SK-N-SH treated with all-trans-retinoic acid at 6 μM for 48 hours (cell line): Measurements from ENCODE around the gene TCAF1.

Source experiments
- ARNTL ChIP-seq: fragments of 450-650 bp; formaldehyde crosslinking; IDR thresholded peaks from 2 replicates; pipeline ENCODE4 v1.5.0; 2020; ENCODE audit warnings: low read depth, mild to moderate bottlenecking, moderate library complexity, borderline replicate concordance
- ESRRG ChIP-seq: fragments of 250-450 bp; sonication (Bioruptor Pico); IDR thresholded peaks from 2 replicates; pipeline ENCODE4 v1.6.1; 2021; ENCODE audit warnings: mild to moderate bottlenecking
- ISL1 ChIP-seq: fragments of 250-450 bp; sonication (Bioruptor Pico); IDR thresholded peaks from 2 replicates; pipeline ENCODE4 v2.1.2; 2022; ENCODE audit warnings: mild to moderate bottlenecking, moderate library complexity
- PATZ1 ChIP-seq: fragments of 250-450 bp; sonication (Bioruptor Pico); IDR thresholded peaks from 2 replicates; pipeline ENCODE4 v1.8.0; 2020; ENCODE audit warnings: mild to moderate bottlenecking, moderate library complexity, borderline replicate concordance
- POU6F1 ChIP-seq: fragments of 250-450 bp; sonication (Bioruptor Pico); IDR thresholded peaks from 2 replicates; pipeline ENCODE4 v1.8.0; 2021; ENCODE audit warnings: low read depth, mild to moderate bottlenecking, moderate library complexity, borderline replicate concordance
- PPARA ChIP-seq: fragments of 250-450 bp; sonication (Bioruptor Pico); IDR thresholded peaks from 2 replicates; pipeline ENCODE4 v1.5.0; 2020; ENCODE audit warnings: mild to moderate bottlenecking, borderline replicate concordance
- RARB ChIP-seq: fragments of 250-450 bp; sonication (Bioruptor Pico); IDR thresholded peaks from 2 replicates; pipeline ENCODE4 v1.8.0; 2021; ENCODE audit warnings: mild to moderate bottlenecking, moderate library complexity
- TCF4 ChIP-seq: fragments of 250-450 bp; sonication (Bioruptor Pico); IDR thresholded peaks from 2 replicates; pipeline ENCODE4 v1.8.0; 2021; ENCODE audit warnings: mild to moderate bottlenecking, moderate library complexity, borderline replicate concordance
- TSHZ2 ChIP-seq: fragments of 250-450 bp; sonication (Bioruptor Pico); IDR thresholded peaks from 2 replicates; pipeline ENCODE4 v1.5.0; 2020; ENCODE audit warnings: mild to moderate bottlenecking, moderate library complexity
- ZFP3 ChIP-seq: fragments of 250-450 bp; sonication (Bioruptor Pico); IDR thresholded peaks from 2 replicates; pipeline ENCODE4 v1.5.0; 2020; ENCODE audit warnings: mild to moderate bottlenecking, moderate library complexity
- ZFP30 ChIP-seq: fragments of 450-650 bp; formaldehyde crosslinking; IDR thresholded peaks from 2 replicates; pipeline ENCODE4 v1.5.0; 2022; ENCODE audit warnings: mild to moderate bottlenecking, moderate library complexity
- ZNF565 ChIP-seq: fragments of 450-650 bp; formaldehyde crosslinking; conservative IDR thresholded peaks from 2 replicates; pipeline ENCODE4 v1.5.0; 2020; ENCODE audit warnings: low read depth, mild to moderate bottlenecking, moderate library complexity
- ZNF8 ChIP-seq: fragments of 450-650 bp; formaldehyde crosslinking; IDR thresholded peaks from 2 replicates; pipeline ENCODE4 v1.5.0; 2020; ENCODE audit warnings: mild to moderate bottlenecking, moderate library complexity

GRCh38 chr7:143908120-143908519 is 6.1 kb upstream of the TCAF1 start:
- no peak for TF ChIP-seq ZFP30 (CRISPR knock-in tag)
- no peak for TF ChIP-seq ESRRG
- no peak for TF ChIP-seq RARB
- TF ChIP-seq ZNF565 (CRISPR knock-in tag), result no peak
- no peak for TF ChIP-seq ZNF8 (CRISPR knock-in tag)
- no peak for TF ChIP-seq ISL1 (CRISPR knock-in tag)
- no peak for TF ChIP-seq ARNTL (CRISPR knock-in tag)
- TF ChIP-seq TCF4 (CRISPR knock-in tag), result no peak
- TF ChIP-seq ZFP3 (CRISPR knock-in tag), result no peak
- TF ChIP-seq TSHZ2, result no peak
- no peak for TF ChIP-seq PPARA (CRISPR knock-in tag)
- TF ChIP-seq POU6F1, result no peak
- TF ChIP-seq PATZ1 (CRISPR knock-in tag), result no peak
